Left lobe of liver (tissue), 2 donors: ENCODE results near the gene TNFSF12. TPM values are rescaled to one million over a fixed set of nuclear protein-coding genes. Genes with fewer than 3 reads are reported as not detected.

ENCODE experiments used
- ATAC-seq: fragments of 200-7000 bp; cut with Tn5 transposase; one replicate; pipeline ENCODE4 v1.9.1; 2020; ENCODE audit warnings: mild to moderate bottlenecking, moderate library complexity
- DNase-seq: peaks from one replicate; pipeline ENCODE4 v3.0.0-alpha.2; 2020; ENCODE audit warnings: low spot score
- total RNA-seq: library from RNA; stranded (reverse); gene quantifications from one replicate; pipeline ENCODE4 v1.2.1, GENCODE V29; 2021
- donor health status: DM: no; HTN: no; CAD: no; lungs with moderate emphysema.
- donor health status: DM: no; HTN: yes; CAD: no.

Gene TNFSF12, protein sequence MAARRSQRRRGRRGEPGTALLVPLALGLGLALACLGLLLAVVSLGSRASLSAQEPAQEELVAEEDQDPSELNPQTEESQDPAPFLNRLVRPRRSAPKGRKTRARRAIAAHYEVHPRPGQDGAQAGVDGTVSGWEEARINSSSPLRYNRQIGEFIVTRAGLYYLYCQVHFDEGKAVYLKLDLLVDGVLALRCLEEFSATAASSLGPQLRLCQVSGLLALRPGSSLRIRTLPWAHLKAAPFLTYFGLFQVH
- total RNA-seq = 9.3 TPM

DNA sequence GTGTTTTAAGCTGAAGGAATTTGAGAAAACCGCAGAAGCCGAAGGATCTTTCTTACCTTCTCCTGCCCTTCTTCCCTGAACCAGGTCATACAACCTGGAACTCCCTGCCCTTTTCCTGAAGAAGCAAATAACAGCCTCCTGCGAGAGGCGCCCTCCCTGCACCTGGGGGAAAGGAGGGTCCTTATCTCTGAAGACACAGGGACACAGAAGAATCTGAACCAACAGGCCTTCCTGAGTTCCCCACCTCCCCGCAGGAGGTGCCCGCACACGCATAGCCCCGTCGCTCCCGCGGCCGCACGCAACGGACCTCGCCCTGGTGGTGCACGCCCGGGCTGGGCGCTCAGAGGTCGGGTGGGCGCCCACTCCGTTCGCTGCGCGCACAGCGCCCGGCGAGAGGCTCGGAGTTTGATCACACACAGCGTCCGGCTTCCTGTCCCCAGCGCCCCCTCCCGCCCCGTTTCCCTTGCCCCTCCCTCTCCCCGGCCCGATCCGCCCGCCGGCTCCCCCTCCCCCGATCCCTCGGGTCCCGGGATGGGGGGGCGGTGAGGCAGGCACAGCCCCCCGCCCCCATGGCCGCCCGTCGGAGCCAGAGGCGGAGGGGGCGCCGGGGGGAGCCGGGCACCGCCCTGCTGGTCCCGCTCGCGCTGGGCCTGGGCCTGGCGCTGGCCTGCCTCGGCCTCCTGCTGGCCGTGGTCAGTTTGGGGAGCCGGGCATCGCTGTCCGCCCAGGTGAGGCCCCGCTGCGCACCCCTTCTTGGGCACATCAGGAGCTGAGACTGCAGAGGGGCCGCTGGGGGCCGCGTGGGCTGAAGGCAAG, at the start of gene TNFSF12:
Gene TNFSF12 (plus strand): TSS at position 474 of the 816 bp plus-strand sequence. CDS start 96 bp downstream, at position 570.
- ATAC-seq = peak; percentile 88
- DNase-seq = peak; percentile 66

DNA sequence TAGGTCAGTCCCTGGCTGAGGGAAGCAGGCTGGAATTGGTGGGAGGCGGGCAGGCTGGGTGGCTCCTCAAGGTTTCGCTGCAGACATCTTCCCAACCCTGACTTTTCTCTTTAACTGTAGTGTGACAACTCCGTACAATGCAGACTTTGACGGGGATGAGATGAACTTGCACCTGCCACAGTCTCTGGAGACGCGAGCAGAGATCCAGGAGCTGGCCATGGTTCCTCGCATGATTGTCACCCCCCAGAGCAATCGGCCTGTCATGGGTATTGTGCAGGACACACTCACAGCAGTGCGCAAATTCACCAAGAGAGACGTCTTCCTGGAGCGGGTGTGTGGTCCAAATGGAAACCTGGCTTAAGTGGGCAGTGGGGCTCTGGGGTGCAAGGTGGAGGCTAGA, 49.7 kb upstream of the TNFSF12 start:
- no peak for DNase-seq
- ATAC-seq = no peak

DNA sequence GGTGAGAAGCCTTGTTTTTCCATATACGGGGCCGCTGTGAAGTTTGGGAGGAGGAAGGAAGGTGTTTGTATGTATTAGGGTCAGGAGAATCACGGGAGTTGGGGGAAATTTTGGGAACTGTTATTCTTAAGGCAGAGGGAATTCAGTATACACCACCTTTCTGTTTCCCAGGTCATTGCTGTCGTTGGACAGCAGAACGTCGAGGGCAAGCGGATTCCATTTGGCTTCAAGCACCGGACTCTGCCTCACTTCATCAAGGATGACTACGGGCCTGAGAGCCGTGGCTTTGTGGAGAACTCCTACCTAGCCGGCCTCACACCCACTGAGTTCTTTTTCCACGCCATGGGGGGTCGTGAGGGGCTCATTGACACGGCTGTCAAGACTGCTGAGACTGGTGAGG, 47.1 kb upstream of the TNFSF12 start:
- no peak for ATAC-seq
- DNase-seq = no peak

DNA sequence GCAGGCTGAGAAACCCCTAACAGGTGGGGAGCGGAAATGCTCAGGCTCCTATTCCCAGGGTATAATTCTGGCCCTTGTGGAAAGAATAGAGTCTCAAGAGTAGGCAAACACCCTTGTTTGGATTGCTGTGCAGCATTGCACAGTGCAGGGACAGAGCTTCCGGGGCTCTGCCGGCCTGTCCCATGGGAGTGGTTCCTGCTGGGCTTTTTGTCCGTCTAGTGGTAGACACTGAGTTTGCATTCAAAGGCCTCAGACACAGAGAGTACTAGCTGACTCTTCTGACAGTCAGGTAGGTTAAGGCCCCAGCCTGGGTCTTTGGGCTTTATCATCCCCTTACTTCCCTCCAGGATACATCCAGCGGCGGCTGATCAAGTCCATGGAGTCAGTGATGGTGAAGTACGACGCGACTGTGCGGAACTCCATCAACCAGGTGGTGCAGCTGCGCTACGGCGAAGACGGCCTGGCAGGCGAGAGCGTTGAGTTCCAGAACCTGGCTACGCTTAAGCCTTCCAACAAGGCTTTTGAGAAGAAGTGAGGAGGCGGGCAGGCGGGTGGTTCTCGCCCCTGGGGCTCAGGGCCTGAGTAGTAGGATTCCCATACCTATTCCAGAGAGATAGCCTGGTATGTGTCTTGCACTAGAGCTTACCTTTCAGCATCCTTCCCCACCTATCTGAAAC, 46.5 kb upstream of the TNFSF12 start:
- ATAC-seq = peak; percentile 14

DNA sequence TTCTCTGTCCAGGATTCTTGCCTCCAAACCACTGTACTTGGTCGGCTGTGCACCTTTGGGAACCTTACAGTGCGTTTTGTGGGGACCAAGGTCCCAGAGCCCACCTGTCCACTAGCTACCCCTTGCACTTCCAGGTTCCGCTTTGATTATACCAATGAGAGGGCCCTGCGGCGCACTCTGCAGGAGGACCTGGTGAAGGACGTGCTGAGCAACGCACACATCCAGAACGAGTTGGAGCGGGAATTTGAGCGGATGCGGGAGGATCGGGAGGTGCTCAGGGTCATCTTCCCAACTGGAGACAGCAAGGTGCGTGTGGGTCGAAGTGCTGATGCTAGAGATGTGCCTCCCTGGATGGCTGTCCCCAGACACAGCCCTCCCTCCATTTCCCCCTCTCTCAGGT, 45.9 kb upstream of the TNFSF12 start:
- DNase-seq (no peak), ATAC-seq (peak; percentile 43)

More for the DNA sequence above, 46.5 kb upstream of the TNFSF12 start:
- DNase-seq = no peak

DNA sequence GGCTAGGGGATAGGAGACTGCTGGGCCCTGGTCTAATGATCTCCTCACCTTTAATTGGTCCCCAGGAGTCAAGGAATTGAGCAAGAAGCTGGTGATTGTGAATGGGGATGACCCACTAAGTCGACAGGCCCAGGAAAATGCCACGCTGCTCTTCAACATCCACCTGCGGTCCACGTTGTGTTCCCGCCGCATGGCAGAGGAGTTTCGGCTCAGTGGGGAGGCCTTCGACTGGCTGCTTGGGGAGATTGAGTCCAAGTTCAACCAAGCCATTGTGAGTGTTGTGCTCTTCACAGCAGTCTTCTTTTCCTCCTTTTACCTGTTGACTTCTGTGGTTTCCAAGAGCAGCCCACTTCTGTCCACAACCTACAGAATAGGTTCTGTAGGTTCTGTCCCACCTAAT, 45.3 kb upstream of the TNFSF12 start:
- no peak for ATAC-seq
- DNase-seq = no peak

DNA sequence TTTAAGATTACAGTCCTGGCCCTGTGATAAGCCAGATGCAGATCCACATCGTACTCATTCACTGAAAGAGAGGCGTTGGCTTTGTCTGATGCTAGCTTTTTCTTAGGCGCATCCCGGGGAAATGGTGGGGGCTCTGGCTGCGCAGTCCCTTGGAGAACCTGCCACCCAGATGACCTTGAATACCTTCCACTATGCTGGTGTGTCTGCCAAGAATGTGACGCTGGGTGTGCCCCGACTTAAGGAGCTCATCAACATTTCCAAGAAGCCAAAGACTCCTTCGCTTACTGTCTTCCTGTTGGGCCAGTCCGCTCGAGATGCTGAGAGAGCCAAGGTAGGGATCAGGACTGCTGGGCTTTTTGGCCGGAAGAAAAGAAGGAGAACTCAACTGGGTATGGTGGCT, 40.7 kb upstream of the TNFSF12 start:
- ATAC-seq = no peak
- DNase-seq = no peak

DNA sequence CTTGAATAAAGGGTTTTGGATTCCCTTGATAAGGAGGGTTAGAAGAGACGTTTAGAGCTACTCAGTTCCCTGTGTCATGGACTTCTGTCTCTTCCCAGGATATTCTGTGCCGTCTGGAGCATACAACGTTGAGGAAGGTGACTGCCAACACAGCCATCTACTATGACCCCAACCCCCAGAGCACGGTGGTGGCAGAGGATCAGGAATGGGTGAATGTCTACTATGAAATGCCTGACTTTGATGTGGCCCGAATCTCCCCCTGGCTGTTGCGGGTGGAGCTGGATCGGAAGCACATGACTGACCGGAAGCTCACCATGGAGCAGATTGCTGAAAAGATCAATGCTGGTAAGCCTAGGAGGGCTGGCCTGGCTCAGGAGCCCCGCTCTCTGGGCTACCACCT, 40.0 kb upstream of the TNFSF12 start:
- no peak for ATAC-seq
- no peak for DNase-seq

DNA sequence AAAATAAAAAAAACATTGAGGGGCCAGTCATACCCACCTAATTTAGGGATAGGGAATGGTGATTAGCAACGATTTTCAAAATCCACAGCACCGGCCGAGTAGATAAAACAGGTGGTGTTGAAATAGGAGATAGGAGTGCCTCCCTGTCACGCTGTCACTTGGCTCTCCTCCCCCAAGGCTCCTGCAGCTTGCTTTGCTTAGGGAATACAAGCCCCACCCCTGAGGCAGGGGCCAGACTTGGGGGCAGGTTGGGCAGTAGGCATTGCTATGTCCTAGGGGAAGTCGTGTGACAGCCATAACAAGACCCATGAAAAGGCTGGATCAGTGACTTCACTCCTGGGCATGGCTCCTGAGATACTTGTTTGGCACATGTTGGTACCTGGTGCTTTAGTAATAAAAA, 38.9 kb upstream of the TNFSF12 start:
- DNase-seq (no peak), ATAC-seq (no peak)

DNA sequence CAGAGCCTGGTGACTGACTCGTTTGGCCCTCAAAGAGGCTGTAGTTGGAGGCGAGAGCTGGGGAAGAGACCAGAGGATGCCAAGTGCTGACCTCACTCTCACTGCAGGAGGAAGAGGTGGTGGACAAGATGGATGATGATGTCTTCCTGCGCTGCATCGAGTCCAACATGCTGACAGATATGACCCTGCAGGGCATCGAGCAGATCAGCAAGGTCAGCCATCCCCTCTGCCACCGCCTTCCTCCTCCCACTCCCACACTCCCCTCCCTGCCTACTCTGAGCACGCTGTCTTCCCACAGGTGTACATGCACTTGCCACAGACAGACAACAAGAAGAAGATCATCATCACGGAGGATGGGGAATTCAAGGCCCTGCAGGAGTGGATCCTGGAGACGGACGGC, 37.8 kb upstream of the TNFSF12 start:
- DNase-seq (no peak), ATAC-seq (no peak)

DNA sequence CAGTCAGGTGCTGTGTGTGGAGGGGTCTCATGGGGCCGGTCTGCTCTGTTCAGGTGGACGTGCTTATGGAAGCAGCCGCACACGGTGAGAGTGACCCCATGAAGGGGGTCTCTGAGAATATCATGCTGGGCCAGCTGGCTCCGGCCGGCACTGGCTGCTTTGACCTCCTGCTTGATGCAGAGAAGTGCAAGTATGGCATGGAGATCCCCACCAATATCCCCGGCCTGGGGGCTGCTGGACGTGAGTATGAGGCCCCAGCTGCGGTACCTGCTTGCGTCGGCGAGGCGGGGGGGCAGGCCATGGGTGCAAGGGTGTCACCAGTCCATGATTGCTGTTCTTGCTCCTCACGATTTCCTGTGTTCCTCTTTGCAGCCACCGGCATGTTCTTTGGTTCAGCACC, 36.8 kb upstream of the TNFSF12 start:
- no peak for DNase-seq

DNA sequence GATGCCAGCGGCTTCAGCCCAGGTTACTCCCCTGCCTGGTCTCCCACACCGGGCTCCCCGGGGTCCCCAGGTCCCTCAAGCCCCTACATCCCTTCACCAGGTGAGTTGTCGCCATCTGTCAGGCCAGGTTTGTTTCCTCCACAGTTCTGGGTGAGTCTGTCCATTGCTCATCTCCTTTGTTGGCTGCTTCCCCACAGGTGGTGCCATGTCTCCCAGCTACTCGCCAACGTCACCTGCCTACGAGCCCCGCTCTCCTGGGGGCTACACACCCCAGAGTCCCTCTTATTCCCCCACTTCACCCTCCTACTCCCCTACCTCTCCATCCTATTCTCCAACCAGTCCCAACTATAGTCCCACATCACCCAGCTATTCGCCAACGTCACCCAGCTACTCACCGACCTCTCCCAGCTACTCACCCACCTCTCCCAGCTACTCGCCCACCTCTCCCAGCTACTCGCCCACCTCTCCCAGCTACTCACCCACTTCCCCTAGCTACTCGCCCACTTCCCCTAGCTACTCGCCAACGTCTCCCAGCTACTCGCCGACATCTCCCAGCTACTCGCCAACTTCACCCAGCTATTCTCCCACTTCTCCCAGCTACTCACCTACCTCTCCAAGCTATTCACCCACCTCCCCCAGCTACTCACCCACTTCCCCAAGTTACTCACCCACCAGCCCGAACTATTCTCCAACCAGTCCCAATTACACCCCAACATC, 35.9 kb upstream of the TNFSF12 start:
- ATAC-seq (no peak), DNase-seq (no peak)

More for the DNA sequence above, 36.8 kb upstream of the TNFSF12 start:
- no peak for ATAC-seq

DNA sequence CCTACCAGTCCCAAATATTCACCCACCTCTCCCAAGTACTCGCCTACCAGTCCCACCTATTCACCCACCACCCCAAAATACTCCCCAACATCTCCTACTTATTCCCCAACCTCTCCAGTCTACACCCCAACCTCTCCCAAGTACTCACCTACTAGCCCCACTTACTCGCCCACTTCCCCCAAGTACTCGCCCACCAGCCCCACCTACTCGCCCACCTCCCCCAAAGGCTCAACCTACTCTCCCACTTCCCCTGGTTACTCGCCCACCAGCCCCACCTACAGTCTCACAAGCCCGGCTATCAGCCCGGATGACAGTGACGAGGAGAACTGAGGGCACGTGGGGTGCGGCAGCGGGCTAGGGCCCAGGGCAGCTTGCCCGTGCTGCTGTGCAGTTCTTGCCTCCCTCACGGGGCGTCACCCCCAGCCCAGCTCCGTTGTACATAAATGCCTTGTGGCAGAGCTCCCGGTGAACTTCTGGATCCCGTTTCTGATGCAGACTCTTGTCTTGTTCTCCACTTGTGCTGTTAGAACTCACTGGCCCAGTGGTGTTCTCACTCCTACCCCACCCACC, 34.9 kb upstream of the TNFSF12 start:
- ATAC-seq (no peak), DNase-seq (no peak)

DNA sequence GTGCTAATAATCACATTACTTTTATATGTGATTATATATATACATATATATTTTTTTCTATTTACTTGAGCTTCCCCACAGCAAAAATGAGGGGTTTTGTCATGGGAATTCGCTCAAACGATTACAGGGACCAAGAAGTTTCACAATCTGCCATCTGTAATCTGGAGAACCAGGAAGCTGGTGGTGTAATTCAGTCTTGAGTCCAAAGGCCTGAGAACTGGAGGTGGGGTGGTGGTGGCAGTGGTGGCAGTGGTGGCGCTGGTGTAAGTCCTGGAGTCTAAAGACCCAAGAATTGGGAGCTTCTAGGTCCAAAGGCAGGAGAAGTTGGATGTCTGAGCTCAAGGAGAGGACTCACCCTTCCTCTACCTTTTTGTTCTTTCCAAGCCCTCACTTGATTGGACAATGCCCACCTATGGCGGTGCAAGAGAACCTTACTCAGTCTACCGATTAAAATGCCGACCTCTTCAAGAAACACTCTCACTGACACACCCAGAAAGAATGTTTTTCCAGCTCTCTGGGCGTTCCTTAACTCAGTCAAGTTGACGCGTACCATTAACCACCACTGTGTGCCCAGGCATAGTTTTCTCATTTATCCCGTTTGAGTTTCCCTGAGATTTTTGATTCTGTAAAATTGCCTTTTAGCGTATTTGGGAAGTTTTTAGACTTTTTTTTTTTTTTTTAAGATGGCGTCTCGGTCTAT, 32.8 kb upstream of the TNFSF12 start:
- peak; percentile 52 for ATAC-seq

DNA sequence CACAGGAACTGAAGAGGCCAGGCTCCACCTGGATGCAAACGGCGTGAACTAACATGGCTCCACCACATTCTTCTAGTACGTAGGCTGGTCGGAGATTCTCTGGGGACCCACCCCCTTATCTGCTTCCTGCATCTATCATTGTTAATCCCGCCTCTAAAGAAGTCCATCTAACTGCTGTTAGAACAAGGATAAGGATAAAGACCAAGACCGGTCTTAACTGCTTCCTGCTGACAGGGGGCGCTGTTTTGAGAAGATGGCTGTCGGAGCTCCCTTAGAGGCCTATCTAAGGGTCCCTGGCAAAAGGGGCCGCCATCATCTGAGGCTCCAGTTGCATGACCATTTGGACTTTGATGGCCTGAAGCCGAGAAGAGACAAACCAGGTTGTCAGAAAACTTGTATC, 25.8 kb upstream of the TNFSF12 start:
- no peak for DNase-seq
- ATAC-seq = no peak

More for the DNA sequence above, 32.8 kb upstream of the TNFSF12 start:
- DNase-seq = no peak

DNA sequence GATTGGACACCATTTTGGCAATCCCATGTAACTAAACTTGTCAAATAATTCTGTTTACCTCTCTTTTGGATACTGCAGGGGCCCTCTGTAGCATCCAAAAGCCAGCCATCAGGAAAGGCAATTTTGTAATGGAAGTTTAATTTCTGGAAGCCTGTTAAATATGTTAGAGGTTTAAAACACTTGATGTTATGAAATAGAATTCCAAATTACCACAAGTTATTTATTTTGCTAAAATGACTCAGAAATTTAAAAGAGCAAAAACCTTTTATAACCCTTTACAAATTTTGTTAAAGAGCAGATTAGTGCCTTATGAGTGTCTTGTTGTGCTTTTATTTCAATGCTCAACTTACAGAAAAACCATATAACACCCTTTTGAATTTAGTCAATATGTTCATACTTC, 20.0 kb upstream of the TNFSF12 start:
- DNase-seq (no peak), ATAC-seq (no peak)

DNA sequence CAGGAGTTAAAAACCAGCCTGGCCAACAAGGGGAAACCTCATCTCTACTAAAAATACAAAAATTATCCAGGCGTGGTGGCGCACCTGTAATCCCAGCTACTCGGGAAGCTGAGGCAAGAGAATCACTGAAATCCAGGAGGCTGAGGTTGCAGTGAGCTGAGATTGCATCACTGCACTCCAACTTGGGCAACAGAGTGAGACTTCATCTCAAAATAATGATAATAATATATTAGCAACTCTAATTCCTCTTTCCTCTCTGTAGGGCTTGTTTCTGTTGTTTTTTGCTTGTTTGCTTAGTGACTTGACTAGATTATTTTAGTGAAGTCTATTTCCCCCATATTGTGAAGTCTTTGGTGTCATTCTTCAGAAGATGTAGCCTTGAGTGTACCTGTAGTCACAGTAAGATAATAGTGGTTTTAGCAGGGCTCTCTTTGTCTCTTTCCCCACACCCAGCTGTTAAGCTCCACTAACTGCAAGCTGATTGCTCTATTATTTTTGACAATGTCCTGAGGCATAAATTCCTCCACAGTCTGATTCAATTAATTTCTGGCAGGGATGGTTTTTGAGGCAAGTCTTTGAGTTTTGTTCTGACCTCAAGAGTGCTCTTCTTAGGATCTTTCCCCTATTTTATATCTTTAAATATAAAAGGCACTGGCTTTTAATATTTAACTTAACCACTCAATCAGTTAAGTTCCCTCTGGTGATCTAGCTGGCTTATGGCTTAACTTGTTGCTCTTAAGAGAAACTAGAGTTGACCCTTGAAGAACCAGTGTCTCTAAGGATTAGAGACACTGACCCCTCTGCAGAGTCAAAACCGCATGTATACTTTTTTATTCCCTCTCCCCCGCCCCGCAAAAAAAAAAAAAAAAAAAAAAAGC, 18.6 kb upstream of the TNFSF12 start:
- no peak for DNase-seq
- ATAC-seq = no peak

DNA sequence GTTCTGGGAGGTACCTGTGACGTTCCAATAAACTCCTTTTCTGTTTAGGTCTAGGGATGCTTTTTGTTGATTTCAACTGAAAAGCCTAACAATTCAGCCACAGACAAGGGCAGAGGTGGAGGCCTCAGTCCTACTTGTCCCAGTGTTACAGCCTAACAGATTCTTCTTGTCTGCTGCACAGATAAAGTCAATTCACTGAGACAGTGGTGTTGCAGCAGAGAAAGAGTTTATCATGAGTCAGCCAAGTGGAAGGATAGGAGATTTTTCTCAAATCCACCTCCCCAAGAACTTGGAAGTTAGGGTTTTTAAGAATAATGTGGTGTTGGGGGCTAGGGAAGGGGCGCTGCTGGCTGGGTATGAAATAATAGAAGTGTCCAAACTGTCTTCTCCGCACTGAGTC, 10.8 kb upstream of the TNFSF12 start:
- ATAC-seq = no peak
- DNase-seq = no peak

DNA sequence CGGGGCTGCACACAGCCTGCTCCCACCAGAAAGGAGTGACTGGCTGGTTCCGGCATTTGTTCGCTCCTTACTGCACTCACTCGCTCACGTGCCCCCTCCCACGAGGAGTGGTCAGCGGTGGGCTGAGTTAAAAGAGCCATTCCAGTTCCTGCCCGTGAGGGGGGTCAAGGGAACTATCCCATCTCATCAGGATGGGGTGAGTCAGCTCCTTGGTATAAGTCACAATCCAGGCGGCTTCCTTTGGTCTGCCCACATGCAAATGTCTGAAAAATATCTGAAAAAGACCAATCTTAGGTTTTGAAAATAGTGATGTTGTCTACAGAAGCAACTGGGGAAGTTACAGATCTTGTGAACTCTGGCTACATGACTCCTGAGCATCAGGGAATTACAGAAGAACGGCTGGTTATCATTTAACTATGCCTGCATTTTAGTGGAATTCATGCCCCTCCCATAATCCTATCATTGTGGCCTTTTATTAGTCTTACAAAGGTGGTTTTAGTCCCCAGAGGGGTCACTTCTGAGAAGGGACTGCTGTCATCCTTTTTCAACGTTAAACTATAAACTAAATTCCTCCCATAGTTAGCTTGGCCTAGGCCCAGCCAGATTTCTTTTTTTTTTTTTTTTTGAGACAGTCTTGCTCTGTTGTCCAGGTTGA, 9.8 kb upstream of the TNFSF12 start:
- DNase-seq (no peak), ATAC-seq (no peak)
